ENCODE measurements around the gene MACROD2.

- TF ChIP-seq, protein P1, sequence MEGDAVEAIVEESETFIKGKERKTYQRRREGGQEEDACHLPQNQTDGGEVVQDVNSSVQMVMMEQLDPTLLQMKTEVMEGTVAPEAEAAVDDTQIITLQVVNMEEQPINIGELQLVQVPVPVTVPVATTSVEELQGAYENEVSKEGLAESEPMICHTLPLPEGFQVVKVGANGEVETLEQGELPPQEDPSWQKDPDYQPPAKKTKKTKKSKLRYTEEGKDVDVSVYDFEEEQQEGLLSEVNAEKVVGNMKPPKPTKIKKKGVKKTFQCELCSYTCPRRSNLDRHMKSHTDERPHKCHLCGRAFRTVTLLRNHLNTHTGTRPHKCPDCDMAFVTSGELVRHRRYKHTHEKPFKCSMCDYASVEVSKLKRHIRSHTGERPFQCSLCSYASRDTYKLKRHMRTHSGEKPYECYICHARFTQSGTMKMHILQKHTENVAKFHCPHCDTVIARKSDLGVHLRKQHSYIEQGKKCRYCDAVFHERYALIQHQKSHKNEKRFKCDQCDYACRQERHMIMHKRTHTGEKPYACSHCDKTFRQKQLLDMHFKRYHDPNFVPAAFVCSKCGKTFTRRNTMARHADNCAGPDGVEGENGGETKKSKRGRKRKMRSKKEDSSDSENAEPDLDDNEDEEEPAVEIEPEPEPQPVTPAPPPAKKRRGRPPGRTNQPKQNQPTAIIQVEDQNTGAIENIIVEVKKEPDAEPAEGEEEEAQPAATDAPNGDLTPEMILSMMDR (optimal IDR thresholded peaks at IDR 0.05 in 1 of 3, IDR thresholded peaks at IDR 0.05 in 1 of 3, conservative IDR thresholded peaks at IDR 0.05 in 1 of 3; ENCODE audit: extremely low read depth in 1 of 3, insufficient read depth in 2 of 3, low read length in 3 of 3) = no peak
- no peak for TF ChIP-seq EZH2 (IDR thresholded peaks at IDR 0.05; ENCODE audit: low read length)
Measured at GRCh38 chr20:14956026-14956425, 960.7 kb downstream of the MACROD2 start.
